ENCODE results near the gene CLIP1.

The CLIP1 gene

DNA sequence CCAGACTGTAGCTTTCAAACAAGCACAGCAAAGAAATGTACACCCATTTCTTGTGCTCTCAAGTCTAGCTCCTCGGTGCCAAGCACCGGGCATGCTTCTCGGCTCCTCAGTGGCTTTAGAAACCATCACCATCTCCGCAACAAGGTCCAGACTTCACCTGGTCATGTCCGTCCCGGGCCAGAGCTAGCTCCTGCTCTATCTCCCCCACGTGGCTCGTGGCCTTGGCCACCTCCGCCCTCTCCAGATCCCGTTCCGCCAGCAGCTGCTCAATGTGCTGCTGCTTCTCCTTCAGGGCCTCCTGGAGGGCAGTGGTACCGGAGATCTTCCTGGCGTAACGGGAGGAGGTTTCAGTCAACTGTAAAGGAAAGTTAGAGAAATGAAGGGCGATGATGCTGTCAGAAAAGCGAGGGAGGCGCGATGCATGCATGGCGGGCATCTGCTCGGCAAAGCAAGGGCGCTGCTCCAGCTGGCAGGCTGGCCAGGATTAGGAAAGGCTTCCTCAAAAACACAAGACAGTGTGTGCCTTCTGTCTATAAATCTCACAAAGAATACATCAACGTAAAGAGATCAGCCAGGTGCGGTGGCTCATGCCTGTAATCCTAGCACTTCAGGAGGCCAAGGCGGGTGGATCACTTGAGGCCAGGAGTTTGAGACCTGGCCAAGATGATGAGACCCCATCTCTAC, 67.4 kb downstream of the CLIP1 start:
- no peak for FAIRE-seq

DNA sequence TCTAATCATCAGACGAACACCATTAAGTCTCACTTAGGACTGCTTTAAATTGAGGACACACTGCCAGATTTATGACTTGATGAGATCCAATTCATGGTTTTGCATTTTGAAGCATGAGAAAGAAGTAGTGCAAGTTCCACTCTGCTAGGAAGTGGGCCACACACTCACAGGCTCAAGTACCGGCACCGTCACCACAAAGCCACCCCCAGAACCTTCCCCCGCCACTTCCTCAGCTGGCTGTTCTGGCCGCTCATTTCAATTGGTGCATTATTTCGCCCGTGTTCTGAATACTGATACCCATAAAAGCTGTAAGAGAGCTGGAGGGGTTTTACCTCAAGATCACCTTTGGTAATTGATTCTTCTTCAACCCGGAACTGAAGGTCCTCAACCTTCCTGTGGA, 70.1 kb downstream of the CLIP1 start:
- no peak for FAIRE-seq

DNA sequence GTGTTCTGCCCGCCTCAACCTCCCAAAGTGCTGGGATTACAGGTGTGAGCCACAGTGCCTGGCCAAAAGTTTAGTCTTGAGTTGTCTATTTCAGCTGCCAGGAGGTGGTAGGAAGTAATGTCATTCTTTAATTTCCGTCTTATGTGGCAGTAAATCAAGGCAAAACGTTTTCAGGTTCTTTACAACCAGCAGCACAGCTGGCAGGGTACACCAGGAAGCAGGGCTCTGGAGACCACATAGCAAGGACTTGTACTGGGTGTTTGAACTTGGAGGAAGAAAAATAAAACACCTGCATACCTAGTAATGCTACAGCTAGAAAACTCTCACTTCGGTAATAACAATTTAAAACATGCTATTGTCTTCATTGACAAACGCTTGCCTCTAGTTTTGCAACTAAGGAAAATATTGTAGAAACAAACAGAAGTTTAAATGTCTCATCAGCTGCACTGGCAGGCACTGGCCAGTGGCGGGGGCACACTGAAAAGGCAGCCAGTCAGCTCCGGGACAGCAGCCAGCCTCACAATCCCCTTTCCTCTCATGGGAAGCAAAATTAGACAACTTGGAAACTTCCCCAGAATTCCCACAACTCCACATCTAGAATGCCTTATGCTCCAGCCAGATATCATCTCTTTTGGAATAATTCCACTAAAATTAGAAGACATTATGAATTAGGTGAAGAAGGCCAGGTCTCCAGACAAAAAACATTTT, 72.2 kb downstream of the CLIP1 start:
- no peak for FAIRE-seq

DNA sequence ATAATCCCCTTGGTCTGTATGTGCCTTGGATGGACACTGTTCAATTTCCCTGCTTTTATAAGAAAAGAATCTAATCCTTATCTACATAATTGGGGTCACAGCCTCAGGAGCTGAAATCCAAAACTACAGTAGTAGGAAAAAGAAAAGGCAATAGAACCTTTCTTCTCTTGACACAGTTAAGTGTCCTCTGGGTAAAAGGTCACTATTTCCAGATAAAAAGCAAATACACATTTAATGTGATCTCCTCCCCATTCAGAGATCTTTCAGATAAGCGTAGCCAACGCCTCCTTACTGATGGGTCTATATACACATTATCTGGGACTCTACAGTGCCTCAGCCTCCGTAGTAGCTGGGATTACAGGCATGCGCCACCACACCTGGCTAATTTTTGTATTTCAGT, 73.4 kb downstream of the CLIP1 start:
- FAIRE-seq: no peak

DNA sequence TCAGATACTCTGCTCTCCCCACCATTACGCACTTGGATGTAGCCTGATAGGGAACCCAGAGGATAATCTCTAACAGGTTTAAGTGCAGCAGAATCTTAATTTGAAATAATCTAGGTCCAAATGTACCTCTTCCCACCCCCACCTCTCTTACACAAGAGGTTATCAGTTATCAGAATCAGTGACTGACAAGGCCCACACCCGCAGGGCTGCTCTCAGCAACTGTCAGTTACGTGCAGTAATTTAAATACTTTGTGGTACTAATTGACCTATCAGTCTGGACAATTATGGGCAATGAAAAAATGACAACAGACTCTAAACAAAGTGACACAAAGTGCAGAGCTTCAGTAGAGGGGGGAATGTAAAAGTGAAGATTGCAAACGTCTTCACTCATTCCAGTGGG, 74.0 kb downstream of the CLIP1 start:
- FAIRE-seq: no peak

DNA sequence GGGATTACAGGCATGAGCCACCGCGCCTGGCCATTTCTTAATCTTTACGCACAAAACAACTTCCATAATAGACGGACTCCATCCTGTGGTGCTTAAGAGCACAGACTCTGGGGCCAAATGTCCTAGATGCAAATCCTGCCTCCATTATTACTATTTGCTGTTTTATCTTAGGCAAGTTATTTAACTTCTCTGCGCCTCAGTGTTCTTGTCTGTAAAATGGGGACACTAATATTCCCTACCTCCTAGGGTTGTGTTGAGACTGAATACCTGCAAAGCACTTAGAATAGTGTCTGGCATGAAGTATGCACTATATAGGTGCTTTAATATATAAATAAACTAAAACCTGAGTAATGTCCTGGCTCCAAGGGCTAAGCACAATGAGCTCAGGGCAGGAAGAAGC, 76.4 kb downstream of the CLIP1 start:
- FAIRE-seq: no peak

DNA sequence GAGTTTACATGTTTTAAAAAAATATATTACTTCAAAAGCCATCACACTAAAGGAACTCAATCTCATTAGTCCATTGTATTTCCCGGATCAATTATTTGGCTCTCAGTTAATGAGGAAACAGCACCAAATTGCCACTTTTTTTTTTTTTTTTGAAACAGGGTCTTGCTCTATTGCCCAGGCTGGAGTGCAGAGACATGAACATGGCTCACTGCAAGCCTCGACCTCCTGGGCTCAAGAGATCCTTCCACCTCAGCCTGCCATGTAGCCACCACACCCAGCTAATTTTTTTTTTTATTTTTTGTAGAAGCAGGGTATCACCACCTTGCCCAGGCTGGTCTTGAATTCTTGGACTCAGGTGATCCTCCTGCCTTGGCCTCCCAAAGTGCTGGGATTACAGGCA, 77.4 kb downstream of the CLIP1 start:
- FAIRE-seq: no peak

DNA sequence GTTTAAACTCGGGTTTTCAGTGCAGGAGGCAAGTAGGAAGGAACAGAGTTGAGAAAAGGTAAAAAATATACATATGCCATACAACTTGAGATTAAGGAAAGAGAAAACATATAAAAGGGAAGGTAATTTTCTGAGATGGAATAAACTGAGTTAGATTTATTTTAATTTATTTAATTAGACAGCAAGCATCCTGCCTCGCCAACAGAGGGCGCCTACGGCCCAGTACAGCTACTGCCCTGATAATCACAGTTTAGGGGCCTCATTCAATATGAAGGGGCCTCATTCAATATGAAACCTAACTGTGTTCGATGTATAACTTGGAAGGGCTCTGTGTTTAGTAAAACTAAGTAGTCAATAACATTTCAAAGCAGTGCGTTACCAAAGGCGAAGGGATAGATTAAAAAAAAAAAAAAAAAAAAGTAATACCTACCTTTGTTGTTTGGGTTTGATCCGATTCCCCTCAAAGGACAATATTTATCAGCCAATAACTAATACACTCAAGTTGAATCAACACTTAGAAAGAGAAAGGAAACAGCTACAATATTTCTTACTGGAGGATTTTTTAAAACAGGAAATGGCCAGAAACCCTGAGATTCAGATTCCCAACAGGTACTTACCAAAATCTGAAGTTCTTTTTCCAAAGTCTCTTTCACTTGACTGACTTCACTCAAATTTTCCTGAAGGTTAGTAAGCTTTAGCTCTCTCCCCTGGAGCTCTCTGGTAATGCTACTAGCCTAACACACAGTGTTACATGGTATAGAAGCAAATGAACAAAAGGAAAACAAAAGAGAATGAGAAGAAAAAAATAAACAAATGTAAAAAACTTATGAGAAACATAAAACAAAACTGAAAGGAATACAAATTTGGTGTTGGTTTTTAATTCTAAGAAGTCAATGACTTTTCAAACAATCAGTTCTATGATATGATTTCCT, 86.2 kb downstream of the CLIP1 start:
- no peak for FAIRE-seq

DNA sequence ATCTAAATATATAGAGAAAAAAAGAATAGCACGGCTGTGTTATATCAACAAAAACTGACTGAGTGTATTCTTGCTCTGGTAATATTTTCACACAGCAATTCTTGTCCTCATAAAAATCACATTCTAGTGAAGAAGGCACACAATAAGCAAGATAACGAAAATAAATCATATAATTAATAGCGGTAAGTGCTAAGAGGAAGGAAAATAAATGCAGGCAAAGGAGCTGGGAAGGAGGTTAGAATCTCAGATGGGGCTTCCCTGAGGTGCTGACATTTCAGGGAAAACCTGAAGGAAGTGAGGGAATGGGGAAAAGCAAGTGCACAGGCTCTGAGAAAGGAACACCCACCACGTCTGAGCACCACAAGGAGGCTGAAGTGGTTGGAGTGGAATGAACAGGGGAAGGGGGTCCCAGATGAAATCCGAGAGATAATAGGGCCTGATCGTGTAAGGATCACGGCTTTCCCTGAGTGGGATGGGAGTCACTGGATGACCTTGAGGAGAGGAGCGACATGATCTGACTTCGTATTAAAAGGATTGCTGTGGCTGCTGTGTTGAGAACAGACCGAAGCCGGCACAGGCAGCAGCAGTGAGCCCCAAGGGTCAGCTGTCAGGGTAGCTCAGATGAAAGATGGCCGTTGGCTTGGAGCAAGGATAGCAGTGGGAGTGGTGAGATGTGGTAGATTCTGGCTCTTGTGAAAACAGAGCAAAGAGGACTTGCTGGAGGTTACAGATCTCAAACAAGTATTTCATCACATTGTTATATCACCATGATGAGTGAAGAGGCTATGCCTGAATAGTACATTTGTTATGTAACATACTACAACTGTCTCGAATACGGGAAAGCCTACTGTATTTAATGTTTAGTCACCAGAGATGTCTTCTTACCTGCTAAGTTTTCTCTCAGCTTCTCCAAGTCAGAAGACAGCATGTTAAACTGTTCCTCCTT, 89.1 kb downstream of the CLIP1 start:
- no peak for FAIRE-seq

DNA sequence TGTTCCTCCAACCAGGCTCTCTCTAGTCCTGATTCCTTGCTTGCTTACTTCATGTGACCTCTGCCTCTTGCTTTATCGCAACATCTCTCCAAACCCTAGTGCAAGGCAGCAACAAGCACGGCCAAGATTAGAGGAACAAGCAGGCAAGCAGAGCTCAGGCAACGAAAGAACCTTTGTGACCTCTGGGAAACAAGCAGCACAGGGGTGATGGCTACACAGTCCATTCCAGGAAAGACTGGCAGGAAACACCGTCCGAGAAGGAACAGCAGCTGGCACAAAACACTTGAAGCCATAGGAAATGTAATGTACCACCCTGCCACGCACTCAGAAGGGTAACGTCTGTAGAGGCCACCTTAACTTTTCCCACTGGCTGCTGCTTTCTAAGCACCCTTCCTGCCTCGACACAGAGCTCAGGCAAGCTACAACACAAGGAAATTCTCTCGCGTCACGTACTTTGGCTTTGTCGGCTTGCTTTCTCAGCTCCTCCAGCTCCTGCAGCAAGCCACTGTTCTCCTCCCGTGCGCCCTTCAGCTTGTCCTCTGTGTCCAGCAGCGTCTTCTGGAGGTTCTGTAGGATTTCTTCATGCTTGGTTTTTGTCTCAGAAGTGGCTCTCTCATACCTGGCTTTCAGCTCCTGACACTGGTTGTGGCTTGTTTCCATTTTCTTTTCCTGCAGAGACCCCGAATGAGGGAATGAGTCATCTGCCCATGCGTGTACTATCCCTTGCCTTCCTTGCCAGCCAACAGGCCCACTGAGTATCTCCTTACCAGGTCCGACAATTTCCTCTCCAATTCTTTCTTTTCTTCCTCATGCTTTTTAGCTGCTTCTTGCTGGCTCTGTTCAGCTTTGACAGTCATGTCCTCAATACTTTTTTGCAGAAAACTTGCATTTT, 94.7 kb downstream of the CLIP1 start:
- no peak for FAIRE-seq

DNA sequence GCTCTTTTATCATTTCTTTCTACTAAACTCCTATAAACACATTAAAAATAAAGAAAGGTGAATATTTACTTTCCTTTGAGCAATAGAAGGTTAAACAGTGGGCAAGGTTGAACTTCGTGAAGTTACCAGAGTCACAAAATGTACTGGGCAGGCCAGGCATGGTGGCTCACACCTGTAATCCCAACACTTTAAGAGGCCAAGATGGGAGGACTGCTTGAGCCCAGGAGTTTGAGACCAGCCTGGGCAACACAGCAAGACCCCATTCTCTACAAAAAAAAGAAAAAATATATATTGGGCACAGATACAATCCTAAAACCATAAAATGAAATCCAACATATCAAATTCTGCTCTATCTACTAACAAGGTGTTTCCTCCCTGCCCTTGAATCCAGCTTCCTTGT, 95.5 kb downstream of the CLIP1 start:
- no peak for FAIRE-seq

DNA sequence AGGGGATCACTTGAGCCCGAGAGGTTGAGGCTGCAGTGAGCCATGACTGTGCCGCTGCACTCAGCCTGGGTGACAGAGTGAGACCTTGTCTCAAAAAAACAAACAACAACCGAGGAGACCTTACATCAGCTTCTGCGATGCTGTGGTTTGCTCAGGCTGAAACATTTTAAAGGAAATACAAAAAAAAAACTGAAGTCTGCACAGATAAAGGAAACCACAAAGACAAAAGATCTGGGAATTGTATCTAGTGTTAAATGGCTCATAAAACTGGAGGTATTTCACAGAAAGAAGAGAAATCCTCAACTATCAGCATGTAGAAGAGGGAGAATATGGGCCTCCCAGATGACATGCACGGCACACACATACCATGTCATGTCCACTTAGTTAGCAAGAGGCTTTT, 95.9 kb downstream of the CLIP1 start:
- no peak for FAIRE-seq

DNA sequence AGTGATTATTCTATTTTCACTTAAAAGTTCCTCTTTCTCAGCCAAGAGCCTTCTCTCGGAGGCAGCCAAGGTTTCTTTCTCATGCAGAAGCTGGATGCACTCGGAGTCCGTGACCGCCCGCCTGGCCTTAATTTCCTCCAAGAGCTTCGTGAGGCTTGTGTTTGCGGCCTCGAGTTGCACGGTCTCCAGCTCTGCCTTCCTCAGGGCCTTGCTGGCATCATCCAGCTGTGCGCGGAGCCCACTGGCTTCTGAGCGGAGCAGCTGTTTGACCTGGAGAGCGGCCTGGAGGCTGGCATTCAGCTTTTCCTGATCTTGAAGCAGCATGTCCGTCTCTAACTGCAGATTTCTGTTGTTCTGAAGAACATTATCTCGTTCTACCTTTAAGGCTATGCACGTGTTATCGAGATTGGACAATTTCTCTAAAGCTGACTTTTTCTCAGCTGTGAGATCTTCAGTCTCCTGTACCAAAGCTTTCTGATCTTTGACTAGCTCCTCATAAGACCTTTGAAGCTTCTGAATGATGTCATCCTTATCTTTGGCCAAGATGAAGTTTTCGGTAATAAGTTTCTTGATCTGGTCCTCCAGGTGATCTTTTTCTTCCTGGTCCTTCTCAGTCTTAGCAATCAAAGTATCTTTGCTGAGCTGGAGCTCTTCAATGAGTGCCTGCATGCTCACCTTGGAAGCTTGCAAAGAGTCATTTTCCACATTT, 99.0 kb downstream of the CLIP1 start:
- FAIRE-seq: no peak

DNA sequence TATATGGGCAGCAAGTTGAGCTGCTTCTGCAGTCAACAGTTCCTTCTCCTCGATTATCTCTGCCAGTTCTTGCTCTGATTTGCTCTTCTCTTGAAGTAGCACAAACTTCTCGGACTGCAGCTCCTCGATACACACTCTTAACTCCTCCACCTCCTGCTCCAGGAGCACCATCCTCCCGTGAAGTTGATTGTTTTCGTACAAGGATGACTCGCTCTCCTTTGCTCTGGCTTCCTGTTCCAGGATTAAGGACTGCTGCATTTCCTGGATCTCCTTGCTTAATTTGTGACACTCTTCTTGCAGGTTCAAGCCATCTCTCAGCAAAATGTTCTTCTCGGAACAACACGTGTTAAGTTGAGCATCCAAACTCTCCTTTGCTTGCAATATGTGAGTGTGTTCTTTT, 100.0 kb downstream of the CLIP1 start:
- no peak for FAIRE-seq

DNA sequence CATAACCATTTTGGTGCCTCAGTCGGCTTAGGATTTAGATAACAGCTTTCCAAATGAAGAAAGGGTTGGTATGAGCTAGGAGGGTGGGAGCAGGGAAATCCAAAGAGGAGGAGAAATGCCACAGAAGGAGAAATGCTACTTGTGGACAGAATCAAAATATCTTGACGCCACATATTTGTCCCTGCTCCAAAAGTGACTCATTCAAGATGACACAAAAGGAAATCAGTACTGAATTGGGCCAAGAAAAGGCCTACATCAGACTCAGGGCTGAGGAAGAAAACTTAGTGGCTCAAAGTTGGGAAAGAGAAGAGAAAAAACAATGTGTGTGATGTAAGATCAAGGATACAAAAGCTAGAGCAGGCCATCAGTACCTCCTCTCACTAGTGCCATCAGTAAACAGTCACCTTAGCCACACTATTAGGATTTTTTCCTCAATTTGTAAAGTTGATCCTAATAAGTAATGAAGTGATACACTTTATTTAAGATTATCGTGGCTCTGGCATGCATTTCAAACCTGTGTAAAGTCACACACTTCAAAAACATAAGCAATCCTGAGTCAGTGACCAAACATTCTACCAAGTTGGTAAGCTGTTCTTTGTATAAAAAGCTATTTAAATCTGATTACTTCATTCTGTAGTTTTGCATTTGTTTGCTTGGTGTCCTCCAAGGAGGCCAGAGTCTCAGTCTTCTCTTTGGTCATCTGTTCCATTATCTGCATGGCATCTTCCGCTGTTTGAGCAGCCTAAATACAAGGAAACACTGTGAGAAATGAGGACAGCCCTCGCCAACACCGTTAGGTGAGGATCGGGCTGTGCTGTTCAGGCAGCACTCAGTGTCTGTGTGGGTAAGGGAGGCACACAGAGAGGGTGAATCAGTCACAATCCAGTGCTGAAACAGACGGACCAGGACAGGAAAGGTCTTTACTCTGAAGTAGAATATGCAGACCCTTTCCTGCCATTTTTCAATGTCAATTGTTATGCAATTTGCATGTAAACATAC, 103.6 kb downstream of the CLIP1 start:
- FAIRE-seq: no peak

DNA sequence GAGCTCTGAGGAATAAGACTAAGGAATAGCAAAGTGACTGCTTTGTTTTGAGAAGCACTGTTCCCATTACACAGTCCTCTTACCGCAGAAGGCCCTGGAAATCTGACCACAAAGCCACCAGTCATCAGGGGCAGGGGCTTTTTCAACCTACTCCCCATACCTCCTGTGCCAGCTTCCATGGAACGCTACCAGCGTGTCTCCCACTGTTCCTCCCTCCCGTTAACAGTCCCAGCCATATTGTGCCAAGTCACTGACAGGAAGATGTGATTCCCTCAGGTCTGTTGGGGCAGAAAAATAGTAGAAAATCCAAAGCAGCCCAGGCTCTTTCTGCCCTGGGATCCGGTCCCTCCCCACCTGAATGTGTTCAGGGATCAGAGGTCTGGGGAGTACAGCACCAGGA, 109.5 kb downstream of the CLIP1 start:
- no peak for FAIRE-seq

DNA sequence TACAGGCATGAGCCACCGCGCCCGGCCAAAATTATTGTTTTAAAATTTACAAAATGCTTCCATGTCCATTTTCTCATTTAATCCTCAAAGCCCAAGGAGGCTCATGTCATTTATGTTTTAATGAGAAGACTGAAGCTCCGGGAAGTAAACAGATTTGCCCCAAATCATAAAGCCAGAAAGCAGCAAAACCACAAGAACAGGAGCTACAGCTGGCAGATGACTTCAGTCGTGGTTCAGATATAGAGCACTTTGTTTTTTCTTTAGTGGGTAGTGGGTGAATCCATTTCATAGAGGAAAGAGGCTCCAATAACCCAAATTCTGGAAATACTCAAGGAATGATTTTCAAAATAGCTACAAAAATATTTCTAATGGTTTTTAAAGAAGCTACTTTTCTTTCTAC, 110.8 kb downstream of the CLIP1 start:
- no peak for FAIRE-seq

DNA sequence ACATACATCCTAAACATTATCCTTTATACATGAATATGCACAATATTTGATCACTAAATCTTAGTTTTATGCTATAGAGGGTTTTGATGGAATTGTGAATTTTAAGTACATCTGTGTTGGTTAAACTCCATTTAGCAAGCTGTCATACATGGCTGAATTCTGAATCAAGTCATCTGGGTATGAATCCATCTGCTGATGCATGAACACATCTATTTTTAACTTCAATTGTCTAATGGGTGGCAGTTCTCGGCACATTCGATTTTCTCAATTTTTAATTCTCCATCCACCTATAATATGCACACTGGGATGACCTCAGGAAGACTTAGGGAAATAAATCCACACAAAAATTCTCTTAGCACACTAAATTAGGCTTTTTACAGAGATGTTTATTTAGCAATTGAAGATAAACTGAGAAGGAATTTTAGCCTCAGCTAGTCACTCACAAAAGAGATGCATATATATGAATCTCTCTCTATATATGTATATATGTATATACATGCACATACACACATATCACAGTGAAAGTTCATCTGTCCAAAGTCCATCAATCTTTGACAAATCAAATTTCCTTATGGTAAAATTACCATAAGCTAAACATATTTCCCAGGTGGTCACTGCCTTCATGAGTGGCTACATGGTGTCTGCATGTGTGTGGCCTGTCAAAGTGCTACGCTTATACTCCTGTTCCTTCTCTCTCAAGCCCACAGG, 111.7 kb downstream of the CLIP1 start:
- no peak for FAIRE-seq

DNA sequence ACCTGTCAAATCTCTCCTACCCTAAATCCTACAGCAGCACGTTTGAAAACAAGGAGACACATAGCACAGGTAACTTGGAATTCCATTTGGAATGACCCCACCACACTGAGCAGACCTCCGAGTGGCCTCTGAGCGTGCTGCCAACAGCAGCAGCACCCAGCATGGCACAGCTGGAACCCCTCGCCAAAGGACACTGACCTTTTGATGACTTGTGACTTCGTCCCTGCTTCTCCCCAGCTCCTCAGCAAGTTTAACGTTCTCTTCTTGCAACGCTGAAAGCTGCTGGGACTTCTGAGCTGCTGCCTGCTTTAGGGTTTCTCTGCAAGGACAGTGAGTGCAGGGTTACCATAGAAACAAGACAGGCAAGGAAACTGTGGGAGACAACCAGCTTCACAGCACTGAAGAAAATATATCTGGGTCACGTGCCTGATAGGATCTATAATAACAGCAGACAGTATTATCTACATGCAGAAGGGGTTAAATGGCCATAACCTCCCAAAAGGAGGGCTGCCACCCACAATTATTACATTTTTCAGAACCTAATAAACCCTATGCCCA, 112.8 kb downstream of the CLIP1 start:
- no peak for FAIRE-seq

Data from A204.1 (cell line).